ACHN (cell line): Measurements from ENCODE around the gene CBX5.
A peak's percentile ranks its signal among the peaks of the same experiment; 100 is the strongest.
"Not testable (repeated sequence)": the region's sequence is repeated elsewhere in the genome, so short reads cannot be mapped to it uniquely, and the experiment has no call there.

Experiments
- DNase-seq: peaks from one replicate; pipeline ENCODE4 v3.0.0-alpha.2; 2015
- in situ Hi-C: cut with HindIII; loops from 2 replicates; pipeline ENCODE4 v1.10.0; 2017; ENCODE audit warnings: low sequenced_read_pairs, low pct_ligation_motif_present, low pct_unique_long_range_greater_than_20kb

The CBX5 gene

DNA sequence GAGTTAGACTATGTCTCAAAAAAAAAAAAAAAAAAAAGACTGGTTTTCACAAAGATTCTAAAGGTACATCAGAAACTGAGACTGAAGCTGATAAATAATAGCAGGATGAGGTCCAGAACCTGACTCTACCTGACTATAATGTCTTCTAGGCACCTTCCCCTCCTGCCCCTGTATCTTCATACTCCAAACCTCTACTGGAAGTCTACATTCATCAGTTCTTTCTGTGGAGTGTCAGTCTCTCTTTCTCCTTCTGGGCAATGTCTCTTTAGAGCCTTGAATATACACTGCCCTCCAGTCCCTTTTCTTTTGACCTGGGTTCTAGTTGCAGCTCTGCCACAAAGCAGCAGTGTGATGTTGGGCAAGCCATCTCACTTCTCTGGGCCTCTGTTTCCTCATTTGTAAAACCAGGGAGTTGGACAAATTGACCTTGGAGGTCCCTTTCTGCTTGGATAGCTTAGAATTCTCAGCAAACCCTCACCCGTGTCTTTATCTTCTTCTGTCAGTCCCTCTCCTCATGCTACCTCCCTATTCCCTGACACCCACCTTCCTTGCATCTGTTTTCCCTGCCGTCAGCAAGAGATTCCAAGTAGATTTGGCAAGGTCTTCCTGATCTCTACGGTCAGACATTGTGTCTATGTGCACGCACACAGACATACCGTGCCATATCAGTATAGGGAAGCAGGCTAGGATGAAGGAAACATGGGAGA lies 16.6 kb upstream of the CBX5 start:
- DNase-seq: no peak
- in situ Hi-C loops: no loop called here

DNA sequence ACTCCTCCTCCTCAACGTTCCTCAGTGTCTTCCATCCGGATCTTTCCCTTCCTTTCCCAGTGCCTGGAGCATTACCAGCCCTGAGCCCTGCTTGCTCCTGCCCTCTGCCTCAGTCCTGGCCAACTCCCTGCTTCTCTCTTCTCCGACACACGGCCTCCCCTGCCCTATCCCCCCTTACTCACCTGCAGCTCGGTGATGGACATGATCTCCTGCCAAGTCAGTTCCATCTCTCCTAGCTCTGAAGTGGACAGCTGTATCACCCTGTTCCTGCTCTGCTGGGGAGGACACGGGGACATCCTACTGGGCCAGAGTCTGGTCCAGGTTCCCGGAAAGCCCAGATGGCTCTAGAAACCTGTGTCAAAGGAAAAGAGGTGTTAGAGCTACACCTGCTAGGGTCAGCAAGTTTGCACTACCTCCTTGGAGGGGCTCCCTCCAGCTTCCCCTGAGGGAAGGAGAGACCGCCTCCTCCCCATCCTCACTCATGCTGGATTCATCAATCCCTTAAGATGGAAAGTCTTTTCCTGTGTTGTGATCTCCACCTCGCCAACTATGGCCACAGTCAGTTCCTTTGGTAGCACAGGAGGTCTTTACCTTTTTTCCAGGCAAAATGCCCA lies 15.1 kb upstream of the CBX5 start:
- no peak for DNase-seq
- in situ Hi-C loops: no loop called here

- DNase-seq: peak; percentile 57
- in situ Hi-C loops: no loop called here
These were observed 14.4 kb upstream of the CBX5 start for GRCh38 chr12:54294152-54294952.

- DNase-seq: no peak
- in situ Hi-C loops: no loop called here
These were observed 13.0 kb upstream of the CBX5 start for GRCh38 chr12:54292931-54293241.

DNA sequence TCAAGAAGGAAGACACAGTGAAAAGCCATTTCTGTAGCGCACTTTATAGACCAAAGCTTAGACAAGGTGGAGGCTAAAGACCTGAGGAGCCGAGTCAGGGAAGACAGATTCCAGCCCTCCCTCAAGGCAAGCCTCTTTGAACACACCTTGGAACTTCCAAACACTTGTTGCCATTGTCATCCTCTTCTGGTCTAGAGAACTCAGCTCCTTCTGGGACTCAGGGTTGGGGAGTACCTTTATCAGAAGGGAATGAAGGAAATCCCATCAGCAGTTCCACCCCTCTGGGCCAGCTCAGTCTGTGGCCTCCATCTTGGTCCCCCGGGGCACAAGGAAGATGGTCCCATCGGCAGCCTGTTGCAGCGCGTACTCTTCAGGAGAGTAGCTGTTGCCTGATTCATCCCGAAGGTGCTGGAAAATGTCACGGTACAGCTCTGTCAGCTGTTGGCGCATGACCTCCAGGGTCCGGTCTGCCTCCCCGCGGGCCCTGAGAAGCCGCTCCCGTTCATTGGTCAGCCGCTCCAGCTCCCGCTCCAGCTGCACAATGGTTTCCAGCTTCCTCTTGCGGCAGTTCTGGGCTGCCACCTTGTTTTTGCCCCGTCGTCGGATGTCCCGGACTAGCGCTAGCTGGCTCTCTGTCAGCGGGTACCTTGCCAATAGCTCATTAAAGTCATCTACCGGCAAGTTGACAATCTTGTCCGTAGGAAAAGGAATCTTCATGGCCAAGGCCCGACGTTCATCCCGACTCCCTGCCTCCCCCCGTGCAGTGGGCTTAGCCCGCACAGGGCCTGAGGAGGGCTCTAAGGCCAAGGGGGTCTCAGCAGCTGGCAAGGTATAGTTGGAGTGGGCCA lies 12.4 kb upstream of the CBX5 start:
- no peak for DNase-seq
- in situ Hi-C loops: no loop called here

DNA sequence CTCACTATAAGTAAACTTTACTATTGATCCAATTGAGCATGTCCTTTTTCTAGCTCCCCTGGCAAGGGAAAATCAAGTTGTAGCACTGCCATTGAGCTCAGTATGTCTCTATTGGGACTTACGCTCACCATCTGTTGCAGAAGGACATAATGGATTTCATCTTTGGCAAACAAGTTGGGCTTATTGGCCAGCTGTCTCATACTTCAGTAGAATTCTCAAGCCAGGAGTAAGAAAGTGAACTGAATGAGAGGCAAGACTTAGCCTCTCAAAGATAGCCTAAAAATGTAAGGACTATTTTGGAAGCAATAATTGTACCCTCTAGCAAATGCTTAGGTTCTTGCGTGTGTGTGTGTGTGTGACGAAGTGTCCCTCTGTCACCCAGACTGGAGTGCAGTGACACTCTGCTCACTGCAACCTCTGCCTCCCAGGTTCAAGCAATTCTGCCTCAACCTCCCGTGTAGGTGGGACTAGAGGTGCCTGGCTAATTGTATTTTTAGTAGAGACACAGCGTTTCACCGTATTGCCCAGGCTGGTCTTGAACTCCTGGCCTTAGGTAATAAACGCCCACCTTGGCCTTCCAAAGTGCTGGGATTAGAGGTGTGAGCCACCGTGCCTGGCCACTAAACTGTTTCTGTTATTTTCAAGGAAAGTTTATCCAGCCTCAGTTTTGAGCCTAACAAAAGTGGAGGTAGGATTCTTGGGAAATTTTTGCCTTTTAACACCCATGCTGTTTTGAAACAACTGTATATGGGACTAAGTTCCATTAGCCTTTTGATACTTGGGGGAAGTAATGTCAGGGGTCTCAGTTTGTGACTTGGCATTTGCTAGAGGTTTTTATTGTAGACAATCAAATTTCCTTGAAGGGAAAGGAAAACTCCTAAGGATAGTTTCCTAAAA lies 7.6 kb upstream of the CBX5 start:
- in situ Hi-C loops: no loop called here
- DNase-seq: no peak

DNA sequence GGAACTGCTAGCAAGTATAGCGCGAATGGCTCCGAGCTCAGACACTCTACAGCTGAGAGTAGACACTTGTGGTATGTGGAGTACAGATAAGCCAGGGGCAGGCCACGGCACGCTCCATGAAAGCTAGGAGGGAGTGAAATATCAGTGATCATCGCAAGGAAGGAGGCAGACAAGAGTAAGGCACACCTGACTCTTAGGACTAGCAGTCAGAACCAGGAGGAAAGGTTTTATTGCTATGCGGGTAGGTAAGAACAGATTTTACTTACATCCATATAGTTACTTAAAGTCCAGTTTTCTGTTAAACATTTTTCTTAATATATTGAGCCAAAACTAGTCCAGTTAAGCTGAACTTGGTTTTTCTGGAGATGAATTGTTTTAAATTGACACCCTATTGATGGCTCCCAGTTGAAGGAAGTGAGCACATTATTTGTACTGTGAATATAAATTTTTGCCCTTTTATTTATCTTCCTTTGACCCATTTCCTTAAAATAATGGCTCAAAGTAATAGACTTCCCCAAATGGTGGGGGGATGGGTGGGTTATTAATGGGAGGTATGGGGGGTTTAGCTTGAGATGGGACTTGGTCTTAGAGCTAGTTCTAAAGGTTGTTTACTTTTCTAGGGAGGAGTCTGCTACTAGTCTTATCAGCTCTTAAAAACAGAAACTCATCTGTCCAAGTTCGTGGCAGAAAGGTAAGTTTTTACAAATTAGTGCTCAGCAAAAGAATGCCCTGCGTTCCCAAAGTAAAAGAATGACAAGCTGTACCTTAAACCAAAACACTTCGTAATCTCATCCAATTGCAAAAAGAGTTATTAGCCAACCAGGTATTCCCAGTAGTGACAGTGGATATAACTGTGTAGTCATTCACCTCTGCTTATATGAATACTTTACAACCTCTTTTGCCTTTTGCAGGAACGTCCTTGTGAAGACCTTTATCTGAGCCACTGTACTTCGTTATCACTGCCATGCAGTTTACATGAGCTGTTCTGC lies 6.4 kb upstream of the CBX5 start:
- no peak for DNase-seq
- in situ Hi-C loops: no loop called here

DNA sequence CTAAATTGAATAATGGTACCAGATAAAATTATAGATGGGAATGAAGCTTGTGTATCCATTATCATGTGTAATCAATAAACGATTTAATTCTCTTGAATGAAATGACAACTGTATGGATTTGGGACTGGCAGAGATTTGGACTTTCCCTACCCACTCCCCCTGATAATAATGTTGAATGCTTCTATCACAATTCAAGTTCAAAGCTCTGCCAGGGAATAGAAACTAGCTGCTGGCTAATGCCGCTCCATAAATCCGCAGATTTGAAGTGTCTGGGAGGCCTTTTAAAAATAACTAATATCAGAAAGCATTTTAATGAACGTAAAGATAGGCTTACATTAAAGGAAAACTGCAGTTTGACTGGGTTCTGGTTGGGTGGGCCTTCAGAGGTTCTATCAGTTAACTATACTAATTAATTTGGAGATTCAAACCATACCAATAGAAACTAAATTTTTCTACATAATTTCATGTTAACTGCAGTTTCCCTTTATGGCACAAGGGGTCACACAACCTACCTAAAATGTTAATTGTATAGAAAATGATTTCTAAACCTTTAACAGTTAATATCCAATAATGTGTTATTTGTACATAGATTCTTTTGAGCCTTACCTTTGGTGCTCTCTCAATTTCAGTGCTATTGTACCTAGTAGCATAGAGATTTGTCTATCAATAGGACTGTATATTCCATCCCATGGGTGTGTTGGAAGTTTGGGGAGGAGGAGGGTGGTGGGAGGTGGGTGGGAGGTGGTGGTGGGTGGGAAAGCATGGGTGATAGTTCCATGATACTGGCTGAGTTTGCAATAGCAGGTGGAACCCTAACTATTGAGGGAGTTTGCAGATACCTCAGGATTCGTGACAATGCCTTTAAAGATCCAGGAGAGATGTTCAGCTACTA lies 5.5 kb upstream of the CBX5 start:
- in situ Hi-C loops: no loop called here
- no peak for DNase-seq

GRCh38 chr12:54284070-54284780 lies 4.3 kb upstream of the CBX5 start:
- DNase-seq, in situ Hi-C loops: not testable (repeated sequence)

DNA sequence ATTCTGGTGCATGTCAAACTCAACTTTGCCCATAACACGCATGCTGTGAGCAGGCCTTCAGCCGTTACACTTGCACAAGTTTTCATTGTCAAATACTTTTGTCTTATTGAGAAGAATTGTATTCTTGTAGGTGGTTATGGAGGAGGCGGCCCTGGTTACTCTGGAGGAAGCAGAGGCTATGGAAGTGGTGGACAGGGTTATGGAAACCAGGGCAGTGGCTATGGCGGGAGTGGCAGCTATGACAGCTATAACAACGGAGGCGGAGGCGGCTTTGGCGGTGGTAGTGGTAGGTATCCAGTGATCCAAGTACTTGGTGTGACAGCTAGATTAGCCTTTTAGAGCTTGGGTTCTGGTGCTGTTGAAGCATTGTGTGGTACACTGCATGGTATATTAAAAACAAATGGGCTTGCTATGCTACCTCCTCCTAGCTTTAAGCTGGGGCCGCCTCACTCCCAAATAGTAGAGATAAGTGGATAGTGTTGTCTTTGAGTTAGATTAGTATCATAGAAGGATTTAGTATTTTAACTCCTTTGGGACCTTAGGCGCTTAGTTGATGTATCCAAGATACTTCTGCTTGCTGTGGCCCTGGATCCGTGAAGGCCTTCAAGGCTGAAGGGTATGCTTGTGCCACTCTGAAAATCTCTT lies 3.1 kb upstream of the CBX5 start:
- in situ Hi-C loops: no loop called here

DNA sequence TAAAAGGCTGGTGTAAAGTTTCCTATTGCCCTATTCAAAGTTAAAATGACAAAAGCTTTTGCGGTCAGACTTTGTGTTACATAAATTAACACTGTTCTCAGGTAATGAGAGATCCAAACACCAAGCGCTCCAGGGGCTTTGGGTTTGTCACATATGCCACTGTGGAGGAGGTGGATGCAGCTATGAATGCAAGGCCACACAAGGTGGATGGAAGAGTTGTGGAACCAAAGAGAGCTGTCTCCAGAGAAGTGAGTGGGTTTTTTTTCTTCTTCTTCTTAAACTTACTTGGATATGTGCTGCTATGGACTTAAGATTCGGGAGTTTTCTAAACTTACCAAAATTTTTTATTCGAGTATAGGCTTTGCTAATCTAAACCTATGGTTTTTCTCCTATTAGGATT lies 1.8 kb upstream of the CBX5 start:
- DNase-seq, in situ Hi-C loops: not testable (repeated sequence)

More for the DNA sequence above, 3.1 kb upstream of the CBX5 start:
- no peak for DNase-seq

DNA sequence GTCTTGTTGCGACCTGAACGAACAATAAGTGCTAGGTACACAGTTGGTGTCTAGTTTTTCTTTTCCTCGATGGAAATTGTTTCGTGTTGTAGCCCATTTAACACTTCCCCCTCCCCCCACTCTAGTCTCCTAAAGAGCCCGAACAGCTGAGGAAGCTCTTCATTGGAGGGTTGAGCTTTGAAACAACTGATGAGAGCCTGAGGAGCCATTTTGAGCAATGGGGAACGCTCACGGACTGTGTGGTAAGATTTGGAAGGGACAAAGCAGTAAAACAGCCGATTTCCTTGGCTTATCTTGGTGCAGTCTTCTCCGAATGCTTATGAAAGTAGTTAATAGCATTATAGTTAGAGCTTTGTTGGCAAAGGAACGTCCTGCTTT lies 1.3 kb upstream of the CBX5 start:
- in situ Hi-C loops, DNase-seq: not testable (repeated sequence)

- in situ Hi-C loops: no loop called here
These were observed 742 bp upstream of the CBX5 start, which contains the start of gene HNRNPA1 for GRCh38 chr12:54280468-54281260. TSS of gene HNRNPA1 (plus strand) at chr12:54280726. CDS start at chr12:54280808, 82 bp downstream.

GRCh38 chr12:54279227-54279631 lies 693 bp downstream of the CBX5 start:
- DNase-seq: no peak
- in situ Hi-C loops: no loop called here

More at GRCh38 chr12:54280468-54281260, 742 bp upstream of the CBX5 start, which contains the start of gene HNRNPA1:
- peak; percentile 100 for DNase-seq
